Ishikawa (cell line): ENCODE data around the gene TRIM43.
"Not testable (repeated sequence)": the region's sequence is repeated elsewhere in the genome, so short reads cannot be mapped to it uniquely, and the experiment has no call there.

Experiments
- EP300 ChIP-seq: IDR thresholded peaks from 2 replicates; pipeline ENCODE4 v1.6.1; 2012; ENCODE audit warnings: borderline replicate concordance
- RAD21 ChIP-seq: IDR thresholded peaks from 2 replicates; pipeline ENCODE4 v1.6.1; 2012; ENCODE audit warnings: low read depth
- REST ChIP-seq: IDR thresholded peaks from 2 replicates; pipeline ENCODE4 v1.6.1; 2012; ENCODE audit warnings: low read depth, mild to moderate bottlenecking
- TAF1 ChIP-seq: IDR thresholded peaks from 2 replicates; pipeline ENCODE4 v1.6.1; 2012; ENCODE audit warnings: low read depth, mild to moderate bottlenecking
- TCF12 ChIP-seq: IDR thresholded peaks from 2 replicates; pipeline ENCODE4 v1.6.1; 2012; ENCODE audit warnings: low read depth
- TEAD4 ChIP-seq: IDR thresholded peaks from 2 replicates; pipeline ENCODE4 v1.6.1; 2012
- ZBTB7A ChIP-seq: IDR thresholded peaks from 2 replicates; pipeline ENCODE4 v1.6.1; 2012; ENCODE audit warnings: low read depth
- TF ChIP-seq, protein P1 (sequence below): IDR thresholded peaks from 2 replicates; pipeline ENCODE4 v1.6.1; 2012

DNA sequence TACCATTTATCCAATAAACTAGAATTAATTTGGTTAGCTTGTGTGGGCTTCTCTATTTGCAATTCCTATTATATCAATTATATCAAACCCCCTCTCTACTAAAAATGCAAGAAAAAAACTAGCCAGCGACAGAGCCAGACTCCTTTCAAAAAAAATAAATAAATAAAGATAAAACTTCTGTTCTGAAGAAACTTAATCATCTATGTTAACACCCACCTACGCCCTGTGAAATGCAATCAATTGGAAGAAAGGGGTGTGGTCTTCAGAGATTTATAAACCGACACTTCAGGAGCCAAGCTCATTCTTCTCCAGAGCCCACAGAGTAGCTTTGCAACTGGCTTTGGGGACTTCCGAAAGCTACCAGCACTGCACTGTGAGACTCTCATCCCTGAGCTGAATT is at the start of gene TRIM43:
- not testable (repeated sequence) for TF ChIP-seq TAF1, TCF12, REST, ZBTB7A, EP300, TEAD4, RAD21
- TF ChIP-seq, protein P1, sequence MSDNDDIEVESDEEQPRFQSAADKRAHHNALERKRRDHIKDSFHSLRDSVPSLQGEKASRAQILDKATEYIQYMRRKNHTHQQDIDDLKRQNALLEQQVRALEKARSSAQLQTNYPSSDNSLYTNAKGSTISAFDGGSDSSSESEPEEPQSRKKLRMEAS, result not testable (repeated sequence)
